ENCODE results near the gene GIT2. TPM values are rescaled to one million over a fixed set of nuclear protein-coding genes. Genes with fewer than 3 reads are reported as not detected.
A peak's percentile ranks its signal among the peaks of the same experiment; 100 is the strongest.

The GIT2 gene
- total and polyA plus RNA-seq, 2 of the 13 experiments (the other 11 are each of a cell fraction or from before 2014, with no cell fraction given): 18.4 to 19.8 TPM

- TF ChIP-seq LBX2 (CRISPR knock-in tag; IDR thresholded peaks at IDR 0.05; ENCODE audit: borderline replicate concordance): no peak
- no peak for TF ChIP-seq PCBP2 (optimal IDR thresholded peaks at IDR 0.05; ENCODE audit: low read depth, low read length, poor library complexity, severe bottlenecking)
- TF ChIP-seq SNAI1 (CRISPR knock-in tag; IDR thresholded peaks at IDR 0.05; ENCODE audit: borderline replicate concordance): no peak
- TF ChIP-seq ZNF234 (CRISPR knock-in tag; conservative IDR thresholded peaks at IDR 0.05): no peak
- TF ChIP-seq HOMEZ (CRISPR knock-in tag; IDR thresholded peaks at IDR 0.05; ENCODE audit: low read depth): no peak
- TF ChIP-seq, protein P1, sequence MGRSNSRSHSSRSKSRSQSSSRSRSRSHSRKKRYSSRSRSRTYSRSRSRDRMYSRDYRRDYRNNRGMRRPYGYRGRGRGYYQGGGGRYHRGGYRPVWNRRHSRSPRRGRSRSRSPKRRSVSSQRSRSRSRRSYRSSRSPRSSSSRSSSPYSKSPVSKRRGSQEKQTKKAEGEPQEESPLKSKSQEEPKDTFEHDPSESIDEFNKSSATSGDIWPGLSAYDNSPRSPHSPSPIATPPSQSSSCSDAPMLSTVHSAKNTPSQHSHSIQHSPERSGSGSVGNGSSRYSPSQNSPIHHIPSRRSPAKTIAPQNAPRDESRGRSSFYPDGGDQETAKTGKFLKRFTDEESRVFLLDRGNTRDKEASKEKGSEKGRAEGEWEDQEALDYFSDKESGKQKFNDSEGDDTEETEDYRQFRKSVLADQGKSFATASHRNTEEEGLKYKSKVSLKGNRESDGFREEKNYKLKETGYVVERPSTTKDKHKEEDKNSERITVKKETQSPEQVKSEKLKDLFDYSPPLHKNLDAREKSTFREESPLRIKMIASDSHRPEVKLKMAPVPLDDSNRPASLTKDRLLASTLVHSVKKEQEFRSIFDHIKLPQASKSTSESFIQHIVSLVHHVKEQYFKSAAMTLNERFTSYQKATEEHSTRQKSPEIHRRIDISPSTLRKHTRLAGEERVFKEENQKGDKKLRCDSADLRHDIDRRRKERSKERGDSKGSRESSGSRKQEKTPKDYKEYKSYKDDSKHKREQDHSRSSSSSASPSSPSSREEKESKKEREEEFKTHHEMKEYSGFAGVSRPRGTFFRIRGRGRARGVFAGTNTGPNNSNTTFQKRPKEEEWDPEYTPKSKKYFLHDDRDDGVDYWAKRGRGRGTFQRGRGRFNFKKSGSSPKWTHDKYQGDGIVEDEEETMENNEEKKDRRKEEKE (IDR thresholded peaks at IDR 0.05): no peak
- peak; percentile 94 for TF ChIP-seq CEBPB (IDR thresholded peaks at IDR 0.05; ENCODE audit: borderline replicate concordance, low read depth, low read length)
- TF ChIP-seq ZSCAN12 (CRISPR knock-in tag; IDR thresholded peaks at IDR 0.05): no peak
- TF ChIP-seq ZMAT3 (CRISPR knock-in tag; conservative IDR thresholded peaks at IDR 0.05): no peak
- TF ChIP-seq JUND (CRISPR knock-in tag; IDR thresholded peaks at IDR 0.05): no peak
- TF ChIP-seq BRD4 (CRISPR knock-in tag; IDR thresholded peaks at IDR 0.05): no peak
- TF ChIP-seq FOXK2 (IDR thresholded peaks at IDR 0.05): no peak
- TF ChIP-seq ZNF660 (CRISPR knock-in tag; IDR thresholded peaks at IDR 0.05; ENCODE audit: borderline replicate concordance, low read depth): no peak
- TF ChIP-seq IKZF5 (CRISPR knock-in tag; IDR thresholded peaks at IDR 0.05): no peak
- no peak for TF ChIP-seq ZNF746 (CRISPR knock-in tag; IDR thresholded peaks at IDR 0.05)
- no peak for TF ChIP-seq SP140L (CRISPR knock-in tag; IDR thresholded peaks at IDR 0.05; ENCODE audit: borderline replicate concordance)
- no peak for TF ChIP-seq ZNF713 (CRISPR knock-in tag; IDR thresholded peaks at IDR 0.05)
- no peak for TF ChIP-seq TOE1 (CRISPR knock-in tag; IDR thresholded peaks at IDR 0.05)
- TF ChIP-seq KDM5A (IDR thresholded peaks at IDR 0.05; ENCODE audit: borderline replicate concordance, low read length): no peak
- TF ChIP-seq ZNF563 (CRISPR knock-in tag; IDR thresholded peaks at IDR 0.05): no peak
- no peak for TF ChIP-seq KAT8 (CRISPR knock-in tag; IDR thresholded peaks at IDR 0.05)
- no peak for TF ChIP-seq PHB2 (IDR thresholded peaks at IDR 0.05; ENCODE audit: partially characterized antibody)
- TF ChIP-seq ZNF280B (CRISPR knock-in tag; IDR thresholded peaks at IDR 0.05; ENCODE audit: borderline replicate concordance): no peak
Measured at GRCh38 chr12:110012137-110012536, 16.0 kb upstream of the GIT2 start (continued).

Measured in HepG2 (cell line).